HG02943 (cell line): ENCODE measurements around the gene KCNN4.

Experiments used
- ATAC-seq: cut with Tn5 transposase; IDR thresholded peaks from one replicate; pipeline ENCODE4 v1.9.1; 2021; ENCODE audit warnings: mild to moderate bottlenecking, low read depth, moderate library complexity; ENCODE audit not compliant: unreplicated experiment

The KCNN4 gene

DNA sequence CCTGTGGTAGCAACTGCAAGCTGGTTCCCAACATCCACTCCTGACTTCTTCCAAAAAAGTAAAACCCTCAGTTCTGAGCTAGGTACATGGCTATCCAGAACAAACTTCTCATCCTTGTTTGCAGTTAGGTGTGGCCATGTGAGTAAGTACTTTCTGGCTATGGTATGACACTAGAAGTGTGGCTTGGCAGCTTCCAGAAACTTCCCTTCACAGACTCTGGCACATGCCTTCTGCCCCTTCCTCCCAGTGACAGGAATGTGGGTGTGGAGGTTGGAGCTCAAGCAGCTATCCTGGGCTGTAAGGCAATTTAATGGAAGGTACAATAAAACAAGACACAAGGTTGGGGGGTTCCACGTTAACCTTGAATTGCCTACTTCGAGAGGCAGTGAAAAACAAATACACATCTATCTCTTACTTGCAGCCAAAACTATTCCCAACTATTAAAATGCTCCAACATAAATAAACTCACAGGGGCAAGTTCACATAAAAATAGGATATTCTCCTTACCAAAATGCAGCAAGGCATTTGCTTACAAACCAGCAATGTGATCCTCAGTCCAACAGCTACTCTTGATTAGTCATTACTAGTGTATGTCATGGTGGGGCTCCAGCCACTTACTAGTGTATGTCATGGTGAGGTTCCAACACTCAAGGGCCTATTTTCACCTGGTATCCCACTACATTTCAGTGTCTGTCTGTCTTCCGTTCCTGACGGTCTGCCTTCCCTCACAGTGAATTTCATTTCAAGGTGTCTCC, 29.1 kb downstream of the KCNN4 start:
- no peak for ATAC-seq

GRCh38 chr19:43749898-43750297, 30.9 kb downstream of the KCNN4 start:
- no peak for ATAC-seq

DNA sequence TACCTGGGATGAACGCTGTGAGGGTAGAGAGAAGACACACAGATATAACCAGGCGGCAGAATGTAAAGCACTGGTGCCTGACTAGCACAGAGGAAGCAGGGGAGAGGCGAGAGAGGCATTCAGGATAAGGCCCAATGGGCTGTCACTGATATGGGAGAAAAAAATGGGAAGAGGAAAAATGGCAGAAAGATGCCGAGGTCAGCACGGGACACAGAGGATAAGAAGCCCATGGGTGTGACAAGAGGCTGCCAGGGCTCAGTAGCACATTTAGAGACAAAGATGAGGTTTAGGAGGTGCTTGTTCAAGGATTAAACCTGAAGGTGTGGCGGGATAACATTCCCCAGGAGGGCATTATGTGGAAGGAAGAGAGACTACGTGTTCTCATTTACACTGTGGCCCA, 31.6 kb downstream of the KCNN4 start:
- ATAC-seq: no peak

GRCh38 chr19:43748685-43749084, 32.1 kb downstream of the KCNN4 start:
- ATAC-seq: no peak

- no peak for ATAC-seq
Measured at GRCh38 chr19:43748205-43748594, 32.6 kb downstream of the KCNN4 start.

- no peak for ATAC-seq
Measured at GRCh38 chr19:43747557-43748204, 33.1 kb downstream of the KCNN4 start.

GRCh38 chr19:43743059-43743458, 37.7 kb downstream of the KCNN4 start:
- no peak for ATAC-seq

GRCh38 chr19:43741075-43741825, 39.5 kb downstream of the KCNN4 start:
- no peak for ATAC-seq

DNA sequence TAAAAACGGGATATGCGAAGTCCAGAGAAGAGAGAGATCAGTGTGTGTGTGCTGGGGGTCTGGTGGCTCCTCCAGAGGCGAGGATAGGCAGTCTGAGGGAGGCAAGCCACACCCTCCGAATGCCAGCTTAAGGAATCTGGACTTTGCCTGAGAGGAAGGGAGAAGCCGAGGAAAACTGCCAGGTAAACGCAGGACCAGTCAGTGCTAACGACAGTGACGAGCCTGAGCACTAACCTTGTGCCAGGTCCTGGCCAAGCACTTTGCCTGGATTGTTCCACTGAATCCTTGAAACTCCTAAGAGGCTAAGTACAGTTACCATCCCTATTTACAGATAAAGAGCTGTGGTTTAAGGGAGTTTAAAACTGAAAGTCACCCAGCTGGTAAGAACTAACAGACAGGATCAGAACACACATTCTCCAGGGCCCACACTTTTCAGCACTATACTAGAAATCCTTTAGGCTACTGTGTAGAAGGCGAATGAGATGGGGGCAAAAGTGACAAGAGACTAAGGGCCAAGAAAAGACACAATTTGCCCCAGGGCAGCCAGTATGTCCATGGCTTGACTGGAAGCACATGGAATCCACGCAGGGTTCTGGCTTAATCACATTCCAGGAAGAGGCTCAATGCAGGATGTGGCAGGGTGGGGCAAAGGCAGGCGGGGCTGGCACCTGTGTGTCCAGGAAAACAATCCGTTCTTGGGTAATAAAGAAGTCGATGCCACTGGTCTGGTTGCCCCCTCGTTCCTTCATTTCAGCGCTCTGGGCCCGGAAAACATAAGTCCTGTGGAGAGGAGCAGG, 41.1 kb downstream of the KCNN4 start:
- ATAC-seq: no peak

DNA sequence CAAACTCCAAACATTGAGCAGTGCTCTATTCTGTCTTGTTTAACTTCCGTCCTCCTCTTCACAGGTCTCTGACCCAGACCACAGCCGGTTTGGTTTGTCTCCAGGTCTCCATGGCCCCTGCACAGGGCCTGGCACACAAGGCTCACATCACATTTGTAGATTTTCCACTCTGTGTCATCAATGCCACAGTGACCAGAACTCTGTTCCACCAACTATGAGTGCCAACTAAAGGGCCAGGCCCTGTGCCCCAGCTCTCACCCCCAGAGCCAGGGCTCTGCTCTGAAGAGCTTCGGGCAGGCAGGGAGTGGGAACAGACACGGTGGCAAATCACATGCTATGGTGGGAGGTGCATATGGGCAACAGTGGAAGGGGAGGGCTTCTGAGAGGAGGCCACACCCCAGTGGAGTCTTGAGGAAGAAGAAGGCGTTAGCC, 42.0 kb downstream of the KCNN4 start:
- no peak for ATAC-seq

- ATAC-seq: no peak
Measured at GRCh38 chr19:43735957-43736356, 44.8 kb downstream of the KCNN4 start.

DNA sequence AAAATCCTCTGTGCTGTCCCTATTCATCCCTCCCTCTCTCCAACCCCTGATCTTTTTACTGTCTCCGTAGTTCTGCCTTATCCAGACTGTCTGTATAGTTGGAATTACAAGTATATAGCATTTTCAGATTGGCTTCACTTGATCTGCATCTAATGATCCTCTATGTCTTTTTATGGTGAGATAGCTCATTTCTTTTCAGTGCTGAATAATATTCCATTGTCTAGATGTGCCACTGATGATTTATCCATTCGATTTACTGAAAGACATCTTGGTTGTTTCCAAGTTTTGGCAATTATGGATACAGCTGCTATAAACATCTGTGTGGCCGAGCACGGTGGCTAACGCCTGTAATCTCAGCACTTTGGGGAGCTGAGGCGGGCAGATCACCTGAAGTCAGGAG, 45.8 kb downstream of the KCNN4 start:
- no peak for ATAC-seq

DNA sequence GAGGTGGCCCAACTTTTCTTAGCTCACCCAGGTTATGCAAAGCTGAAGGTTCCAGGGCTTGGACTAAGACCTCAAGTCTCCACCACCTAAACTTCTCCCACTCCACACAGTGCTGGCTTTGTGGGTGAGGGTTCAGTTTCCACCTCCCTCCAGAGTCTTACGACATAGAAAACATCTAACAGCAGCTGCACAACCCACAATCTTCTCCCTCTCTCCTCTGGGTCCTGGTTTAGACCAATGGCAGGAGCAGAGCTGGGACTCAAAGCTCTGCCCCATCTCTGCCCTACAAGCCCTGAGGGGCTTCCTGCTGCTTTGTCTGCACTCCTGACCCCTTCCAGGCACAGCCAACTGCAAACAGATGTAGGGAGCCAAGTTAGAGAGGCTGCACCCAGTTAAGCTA, 48.9 kb downstream of the KCNN4 start:
- ATAC-seq: no peak

- ATAC-seq: no peak
Measured at GRCh38 chr19:43731346-43731745, 49.4 kb downstream of the KCNN4 start.

- ATAC-seq: no peak
Measured at GRCh38 chr19:43729919-43730318, 50.9 kb downstream of the KCNN4 start.

GRCh38 chr19:43727593-43727853, 53.2 kb downstream of the KCNN4 start:
- no peak for ATAC-seq

DNA sequence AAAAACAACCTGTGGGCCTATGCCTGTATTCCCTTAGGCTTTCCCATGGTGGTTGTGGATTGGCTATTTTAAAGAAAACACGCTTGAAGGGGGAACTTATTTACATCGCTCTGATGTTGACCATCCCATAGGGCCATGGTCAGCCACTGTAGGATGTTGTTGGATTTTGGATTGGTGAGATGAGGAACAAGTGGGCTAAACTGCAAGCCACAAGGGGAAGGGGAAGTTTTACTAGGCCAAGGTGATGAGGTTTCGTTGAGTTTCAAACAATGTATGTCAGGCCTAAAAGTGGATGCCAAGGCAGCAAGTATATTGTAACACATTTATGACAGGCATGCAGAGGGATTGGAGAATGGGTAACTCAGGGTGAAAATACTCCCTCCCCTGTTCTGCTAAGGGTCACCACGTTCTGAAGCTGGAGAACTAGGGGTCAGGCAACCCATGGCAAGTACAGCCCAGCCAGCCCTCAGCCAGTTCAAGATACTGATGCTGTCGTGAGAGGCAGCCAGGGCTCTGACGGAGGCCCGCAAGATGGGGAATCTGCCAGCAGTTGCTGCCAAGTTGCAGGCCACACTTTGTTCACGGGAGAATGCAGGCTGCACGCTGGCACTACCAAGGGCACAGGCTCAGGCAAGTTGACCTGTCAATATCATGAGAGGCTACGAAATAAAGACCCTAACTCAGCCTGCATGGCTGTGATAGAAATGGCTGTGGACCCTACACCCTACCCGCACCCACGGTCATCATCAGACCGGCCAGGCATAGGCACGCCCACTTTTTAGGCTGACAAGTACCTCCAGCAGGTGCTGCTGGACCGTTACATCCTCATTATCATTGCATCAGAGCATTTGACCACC, 53.8 kb downstream of the KCNN4 start:
- ATAC-seq: no peak

DNA sequence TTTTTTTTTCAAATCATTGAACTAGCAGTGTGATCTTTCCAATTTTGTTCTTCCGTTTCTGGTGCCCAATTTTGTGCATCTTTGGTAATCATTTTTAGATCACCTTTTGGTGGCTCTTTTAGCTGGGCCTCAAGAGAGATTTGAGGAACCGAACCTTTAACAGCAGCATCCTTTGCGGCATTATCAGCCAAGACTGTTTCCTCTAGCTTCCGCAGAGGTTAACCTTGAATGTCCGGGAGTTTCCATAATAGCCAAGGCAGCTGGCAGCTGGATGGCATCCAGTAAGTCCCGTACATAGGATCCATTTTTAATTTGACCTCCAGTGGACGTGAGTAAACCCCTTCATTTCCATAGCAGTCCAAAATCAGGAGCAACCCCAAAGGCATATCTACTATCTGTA, 55.3 kb downstream of the KCNN4 start:
- ATAC-seq: no peak

DNA sequence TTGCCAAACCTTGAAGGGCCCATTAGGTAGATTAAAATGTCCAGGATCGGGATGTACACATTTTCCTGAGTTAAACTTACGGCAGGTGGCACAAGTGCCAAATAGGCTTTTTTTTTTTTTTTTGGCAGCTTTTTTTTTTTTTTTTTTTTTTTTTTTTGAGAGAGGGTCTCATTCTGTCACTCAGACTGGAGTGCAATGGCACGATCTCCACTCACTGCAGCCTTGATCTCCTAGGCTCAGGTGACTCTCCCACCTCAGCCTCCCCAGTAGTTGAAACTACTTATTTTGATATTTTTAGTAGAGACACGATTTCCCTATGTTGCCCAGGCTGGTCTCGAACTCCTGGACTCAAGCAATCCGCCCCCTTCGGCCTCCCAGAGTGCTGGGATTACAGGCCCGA, 55.9 kb downstream of the KCNN4 start:
- no peak for ATAC-seq

- ATAC-seq: no peak
Measured at GRCh38 chr19:43723588-43723987, 57.2 kb downstream of the KCNN4 start.
